HL-60 (cell line): ENCODE data around the gene MINPP1.
A peak's percentile ranks its signal among the peaks of the same experiment; 100 is the strongest.

Experiments used
- DNase-seq, 2 experiments: peaks; one replicate each; pipeline ENCODE4 v3.0.0-alpha.2; 2010 to 2020; ENCODE audit warnings: low read depth in 1 of 2, low spot score in 1 of 2
- H3K27ac ChIP-seq: fragments of 250-450 bp; sonication (Bioruptor Pico); replicated peaks from 2 replicates; pipeline ENCODE4 v1.5.1; 2020; ENCODE audit warnings: mild to moderate bottlenecking, moderate library complexity
- H3K27me3 ChIP-seq: fragments of 250-450 bp; sonication (Bioruptor Pico); 2 replicates; pipeline ENCODE4 v1.5.1; 2021; ENCODE audit warnings: mild to moderate bottlenecking, moderate library complexity; ENCODE audit not compliant: insufficient read depth, poor library complexity, severe bottlenecking
- H3K4me3 ChIP-seq: replicated peaks from 2 replicates; pipeline ENCODE4 v1.5.1; 2011; ENCODE audit warnings: mild to moderate bottlenecking, control low read depth, low read length; ENCODE audit not compliant: insufficient read depth
- CTCF ChIP-seq: IDR thresholded peaks from one replicate; pipeline ENCODE4 v1.5.1; 2011; ENCODE audit warnings: low read length, control low read depth, inconsistent platforms; ENCODE audit not compliant: insufficient read depth
- GABPA ChIP-seq: IDR thresholded peaks from 2 replicates; pipeline ENCODE4 v1.6.1; 2012; ENCODE audit warnings: low read depth
- POLR2AphosphoS5 ChIP-seq: IDR thresholded peaks from 2 replicates; pipeline ENCODE4 v1.6.1; 2012; ENCODE audit warnings: low read depth
- REST ChIP-seq: IDR thresholded peaks from 2 replicates; pipeline ENCODE4 v1.6.1; 2012; ENCODE audit warnings: low read depth; ENCODE audit not compliant: insufficient replicate concordance
- SPI1 ChIP-seq: IDR thresholded peaks from 2 replicates; pipeline ENCODE4 v1.6.1; 2012; ENCODE audit warnings: low read depth, mild to moderate bottlenecking, borderline replicate concordance

MINPP1 gene

GRCh38 chr10:87594864-87595263 is 90.2 kb downstream of the MINPP1 start:
- TF ChIP-seq REST (no peak), SPI1 (no peak), GABPA (no peak), CTCF (no peak), POLR2AphosphoS5 (no peak)
- DNase-seq, result no peak
- H3K4me3 ChIP-seq, result no peak overlapping the region
- H3K27ac ChIP-seq, result no peak overlapping the region
- H3K27me3 ChIP-seq, result no peaks in the 10 kb centered on the region

GRCh38 chr10:87596351-87596750 is 91.7 kb downstream of the MINPP1 start:
- H3K4me3 ChIP-seq, result no peak overlapping the region
- TF ChIP-seq SPI1 (no peak), GABPA (no peak), CTCF (no peak), POLR2AphosphoS5 (no peak), REST (no peak)
- H3K27me3 ChIP-seq, result no peaks in the 10 kb centered on the region
- DNase-seq, result peak in 1 of 2 experiments; percentile 8
- H3K27ac ChIP-seq, result no peak overlapping the region; the same call in 1 of the 2 replicates

- Histone ChIP-seq H3K27me3 (no peaks in the 10 kb centered on the region), H3K4me3 (no peak overlapping the region), H3K27ac (no peak overlapping the region)
- no peak for DNase-seq
- TF ChIP-seq POLR2AphosphoS5 (no peak), SPI1 (no peak), GABPA (no peak), REST (no peak), CTCF (no peak)
Observed at GRCh38 chr10:87598700-87599099, 94.0 kb downstream of the MINPP1 start.
